Mesothelial cell of epicardium (in vitro differentiated cells): ENCODE data around the gene MED22. TPM values are rescaled to one million over a fixed set of nuclear protein-coding genes. Genes with fewer than 3 reads are reported as not detected.
"Not testable (repeated sequence)": the region's sequence is repeated elsewhere in the genome, so short reads cannot be mapped to it uniquely, and the experiment has no call there.

Source experiments
- DNase-seq, 2 experiments: peaks; one replicate each; pipeline ENCODE4 v3.0.0; 2021; ENCODE audit warnings: low spot score in 2 of 2; ENCODE audit not compliant: unreplicated experiment in 2 of 2
- H3K27ac Mint-ChIP-seq: 2 replicates; pipeline ENCODE4 v1.8.0; 2021; ENCODE audit warnings: mixed read lengths
- H3K27me3 Mint-ChIP-seq: 2 replicates; pipeline ENCODE4 v1.8.0; 2021; ENCODE audit warnings: low read depth, mixed read lengths
- H3K36me3 Mint-ChIP-seq: 2 replicates; pipeline ENCODE4 v1.8.0; 2021; ENCODE audit warnings: mixed read lengths
- H3K4me1 Mint-ChIP-seq: 2 replicates; pipeline ENCODE4 v1.8.0; 2021; ENCODE audit warnings: mixed read lengths
- H3K4me3 Mint-ChIP-seq: 2 replicates; pipeline ENCODE4 v1.8.0; 2021; ENCODE audit warnings: mild to moderate bottlenecking, moderate library complexity, mixed read lengths
- H3K9me3 Mint-ChIP-seq: 2 replicates; pipeline ENCODE4 v1.8.0; 2021; ENCODE audit warnings: mixed read lengths
- total RNA-seq: library from RNA; stranded (reverse); gene quantifications from 3 replicates; pipeline ENCODE4 v1.2.1, GENCODE V29; 2021
- TF ChIP-seq, protein P1 (sequence below): fragments of 200-600 bp; sonication (generic); IDR thresholded peaks from one replicate; pipeline ENCODE4 v1.5.0; 2021; ENCODE audit warnings: antibody characterized with exemption; ENCODE audit not compliant: unreplicated experiment

The MED22 gene
- total RNA-seq, 1 donor from 2014 or later, result 35.1 TPM

DNA sequence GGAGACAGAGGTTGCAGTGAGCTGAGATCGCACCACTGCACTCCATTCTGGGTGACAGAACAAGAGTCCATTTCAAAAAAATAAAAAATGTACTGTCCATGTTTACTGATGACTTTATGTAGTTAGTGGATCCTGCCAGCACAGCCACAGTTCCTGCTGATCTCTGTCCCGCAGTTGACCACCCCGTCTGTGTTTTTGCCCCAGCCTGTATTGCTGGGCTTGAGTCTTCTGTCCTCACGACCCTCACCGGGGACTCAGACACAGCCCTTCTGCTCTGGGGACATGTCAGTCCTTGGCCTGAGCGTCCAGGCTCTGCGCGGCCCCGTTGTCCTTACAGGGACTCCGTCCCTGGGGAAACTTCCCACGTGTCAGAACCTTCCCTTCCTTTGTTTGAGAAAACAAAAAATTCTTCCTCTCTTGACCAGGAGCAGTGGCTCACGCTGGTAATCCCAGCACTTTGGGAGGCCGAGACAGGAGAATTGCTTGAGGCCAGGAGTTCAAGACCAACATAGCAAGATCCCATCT is 26.5 kb downstream of the MED22 start:
- H3K4me1 Mint-ChIP-seq, result no peaks in the 10 kb centered on the region
- H3K27ac Mint-ChIP-seq, result no peak overlapping the region
- no peak for DNase-seq
- H3K9me3 Mint-ChIP-seq, result peaks cover 18% of the 10 kb centered on the region
- no peaks in the 10 kb centered on the region for H3K36me3 Mint-ChIP-seq
- H3K4me3 Mint-ChIP-seq, result no peak overlapping the region
- peaks cover 2% of the 10 kb centered on the region for H3K27me3 Mint-ChIP-seq
- TF ChIP-seq, protein P1, sequence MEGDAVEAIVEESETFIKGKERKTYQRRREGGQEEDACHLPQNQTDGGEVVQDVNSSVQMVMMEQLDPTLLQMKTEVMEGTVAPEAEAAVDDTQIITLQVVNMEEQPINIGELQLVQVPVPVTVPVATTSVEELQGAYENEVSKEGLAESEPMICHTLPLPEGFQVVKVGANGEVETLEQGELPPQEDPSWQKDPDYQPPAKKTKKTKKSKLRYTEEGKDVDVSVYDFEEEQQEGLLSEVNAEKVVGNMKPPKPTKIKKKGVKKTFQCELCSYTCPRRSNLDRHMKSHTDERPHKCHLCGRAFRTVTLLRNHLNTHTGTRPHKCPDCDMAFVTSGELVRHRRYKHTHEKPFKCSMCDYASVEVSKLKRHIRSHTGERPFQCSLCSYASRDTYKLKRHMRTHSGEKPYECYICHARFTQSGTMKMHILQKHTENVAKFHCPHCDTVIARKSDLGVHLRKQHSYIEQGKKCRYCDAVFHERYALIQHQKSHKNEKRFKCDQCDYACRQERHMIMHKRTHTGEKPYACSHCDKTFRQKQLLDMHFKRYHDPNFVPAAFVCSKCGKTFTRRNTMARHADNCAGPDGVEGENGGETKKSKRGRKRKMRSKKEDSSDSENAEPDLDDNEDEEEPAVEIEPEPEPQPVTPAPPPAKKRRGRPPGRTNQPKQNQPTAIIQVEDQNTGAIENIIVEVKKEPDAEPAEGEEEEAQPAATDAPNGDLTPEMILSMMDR, result no peak

GRCh38 chr9:133320421-133320881 is 27.5 kb downstream of the MED22 start:
- Mint-ChIP-seq H3K4me3 (no peak overlapping the region), H3K9me3 (peaks cover 13% of the 10 kb centered on the region), H3K27me3 (peaks cover 2% of the 10 kb centered on the region), H3K4me1 (no peaks in the 10 kb centered on the region), H3K36me3 (no peaks in the 10 kb centered on the region), H3K27ac (no peak overlapping the region)
- TF ChIP-seq, protein P1, result no peak
- no peak for DNase-seq

- DNase-seq, H3K27ac Mint-ChIP-seq, H3K4me3 Mint-ChIP-seq, H3K4me1 Mint-ChIP-seq, H3K9me3 Mint-ChIP-seq, H3K36me3 Mint-ChIP-seq, H3K27me3 Mint-ChIP-seq: not testable (repeated sequence)
These were observed 30.4 kb downstream of the MED22 start for GRCh38 chr9:133317551-133317950.

- TF ChIP-seq, protein P1, result no peak
- no peaks in the 10 kb centered on the region for H3K36me3 Mint-ChIP-seq
- no peak overlapping the region for H3K4me3 Mint-ChIP-seq
- no peaks in the 10 kb centered on the region for H3K9me3 Mint-ChIP-seq
- peaks cover 2% of the 10 kb centered on the region for H3K27me3 Mint-ChIP-seq
- no peaks in the 10 kb centered on the region for H3K4me1 Mint-ChIP-seq
- no peak for DNase-seq
- H3K27ac Mint-ChIP-seq, result no peak overlapping the region
These were observed 31.9 kb downstream of the MED22 start for GRCh38 chr9:133315997-133316396.

DNA sequence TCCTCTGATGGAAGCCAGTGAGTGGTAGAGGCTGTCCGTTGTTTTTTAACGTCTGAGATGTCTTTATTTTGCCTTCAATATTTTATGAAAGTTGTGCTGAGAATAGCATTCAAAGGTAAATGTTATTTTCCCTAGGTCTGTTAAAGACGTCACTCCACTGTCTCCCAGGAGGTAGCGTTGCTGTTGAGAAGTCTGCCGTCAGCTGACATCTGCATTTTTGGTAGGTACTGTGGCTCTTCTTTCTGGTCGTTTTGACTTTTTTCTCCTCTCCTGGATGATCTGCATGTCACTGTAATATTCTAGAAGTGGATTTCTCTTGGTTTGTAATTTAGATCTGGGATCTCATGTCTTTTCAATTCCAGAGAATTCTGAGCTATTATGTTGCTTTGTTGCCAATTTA is 38.3 kb downstream of the MED22 start:
- H3K4me1 Mint-ChIP-seq, result no peaks in the 10 kb centered on the region
- H3K27ac Mint-ChIP-seq, result no peak overlapping the region
- TF ChIP-seq, protein P1, result no peak
- no peak for DNase-seq
- peaks cover 19% of the 10 kb centered on the region for H3K27me3 Mint-ChIP-seq
- H3K4me3 Mint-ChIP-seq, result no peak overlapping the region
- H3K9me3 Mint-ChIP-seq, result peaks cover 9% of the 10 kb centered on the region
- no peaks in the 10 kb centered on the region for H3K36me3 Mint-ChIP-seq

GRCh38 chr9:133307301-133307700 is 40.6 kb downstream of the MED22 start:
- no peaks in the 10 kb centered on the region for H3K36me3 Mint-ChIP-seq
- no peaks in the 10 kb centered on the region for H3K4me1 Mint-ChIP-seq
- H3K4me3 Mint-ChIP-seq, result no peak overlapping the region
- TF ChIP-seq, protein P1, result no peak
- H3K27ac Mint-ChIP-seq, result no peak overlapping the region
- peaks cover 20% of the 10 kb centered on the region for H3K27me3 Mint-ChIP-seq
- DNase-seq, result no peak
- peaks cover 9% of the 10 kb centered on the region for H3K9me3 Mint-ChIP-seq
